ENCODE results near the gene CFDP1.
A peak's percentile ranks its signal among the peaks of the same experiment; 100 is the strongest.

The CFDP1 gene

DNA sequence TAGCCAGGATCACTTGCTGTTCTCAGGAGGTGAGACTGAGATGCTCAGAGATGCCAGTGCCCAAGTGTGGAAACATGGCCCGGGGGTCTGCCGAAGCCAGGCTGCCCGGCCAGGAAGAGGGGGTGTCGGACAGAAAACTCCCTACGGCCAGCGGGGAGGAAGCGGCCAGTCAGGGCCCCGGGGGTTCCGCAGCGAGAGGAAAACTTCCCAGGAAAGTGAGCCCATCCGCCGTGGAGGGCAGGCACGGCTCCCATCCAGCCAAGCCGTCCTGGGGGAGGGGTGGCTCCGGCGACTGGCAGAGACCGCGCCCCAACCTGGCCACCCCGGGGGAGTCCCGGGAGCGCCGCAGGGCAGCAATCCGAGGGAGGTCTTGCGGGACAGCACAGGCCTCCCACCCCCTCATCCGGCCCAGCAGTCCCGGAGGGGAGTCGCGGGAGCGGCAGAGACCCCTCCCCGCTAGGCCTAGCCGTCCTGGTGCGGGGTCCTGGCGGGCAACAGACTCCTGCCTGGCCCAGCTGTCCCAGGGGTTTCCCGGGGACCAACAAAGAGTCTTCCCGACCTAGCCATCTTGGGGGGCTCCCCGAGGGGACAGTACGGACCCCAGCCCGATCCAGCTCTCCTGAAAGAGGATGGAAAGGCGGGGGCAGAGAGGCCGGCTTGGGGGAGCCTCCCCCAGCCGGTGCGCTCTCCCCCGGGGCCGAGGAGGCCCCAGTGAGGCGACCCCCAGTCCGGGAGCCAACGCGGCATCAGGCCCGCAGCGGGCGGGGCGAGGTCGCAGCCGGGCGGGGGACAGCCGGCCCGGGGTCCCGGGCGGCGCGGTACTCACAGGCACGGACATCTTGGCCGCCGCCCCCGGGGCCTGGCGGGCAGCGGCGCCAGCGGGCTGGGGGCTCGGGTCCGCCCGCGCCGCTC lies 168.0 kb downstream of the CFDP1 start:
- TF ChIP-seq, protein P1, sequence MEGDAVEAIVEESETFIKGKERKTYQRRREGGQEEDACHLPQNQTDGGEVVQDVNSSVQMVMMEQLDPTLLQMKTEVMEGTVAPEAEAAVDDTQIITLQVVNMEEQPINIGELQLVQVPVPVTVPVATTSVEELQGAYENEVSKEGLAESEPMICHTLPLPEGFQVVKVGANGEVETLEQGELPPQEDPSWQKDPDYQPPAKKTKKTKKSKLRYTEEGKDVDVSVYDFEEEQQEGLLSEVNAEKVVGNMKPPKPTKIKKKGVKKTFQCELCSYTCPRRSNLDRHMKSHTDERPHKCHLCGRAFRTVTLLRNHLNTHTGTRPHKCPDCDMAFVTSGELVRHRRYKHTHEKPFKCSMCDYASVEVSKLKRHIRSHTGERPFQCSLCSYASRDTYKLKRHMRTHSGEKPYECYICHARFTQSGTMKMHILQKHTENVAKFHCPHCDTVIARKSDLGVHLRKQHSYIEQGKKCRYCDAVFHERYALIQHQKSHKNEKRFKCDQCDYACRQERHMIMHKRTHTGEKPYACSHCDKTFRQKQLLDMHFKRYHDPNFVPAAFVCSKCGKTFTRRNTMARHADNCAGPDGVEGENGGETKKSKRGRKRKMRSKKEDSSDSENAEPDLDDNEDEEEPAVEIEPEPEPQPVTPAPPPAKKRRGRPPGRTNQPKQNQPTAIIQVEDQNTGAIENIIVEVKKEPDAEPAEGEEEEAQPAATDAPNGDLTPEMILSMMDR (IDR thresholded peaks at IDR 0.05; ENCODE audit: control insufficient read depth, insufficient read depth, low read depth, low read length, missing control alignments): no peak
- H3K4me3 ChIP-seq (ENCODE audit: control insufficient read depth, low read depth, low read length): peak overlapping the region; percentile 71
- DNase-seq (ENCODE audit: low read depth): no peak

DNA sequence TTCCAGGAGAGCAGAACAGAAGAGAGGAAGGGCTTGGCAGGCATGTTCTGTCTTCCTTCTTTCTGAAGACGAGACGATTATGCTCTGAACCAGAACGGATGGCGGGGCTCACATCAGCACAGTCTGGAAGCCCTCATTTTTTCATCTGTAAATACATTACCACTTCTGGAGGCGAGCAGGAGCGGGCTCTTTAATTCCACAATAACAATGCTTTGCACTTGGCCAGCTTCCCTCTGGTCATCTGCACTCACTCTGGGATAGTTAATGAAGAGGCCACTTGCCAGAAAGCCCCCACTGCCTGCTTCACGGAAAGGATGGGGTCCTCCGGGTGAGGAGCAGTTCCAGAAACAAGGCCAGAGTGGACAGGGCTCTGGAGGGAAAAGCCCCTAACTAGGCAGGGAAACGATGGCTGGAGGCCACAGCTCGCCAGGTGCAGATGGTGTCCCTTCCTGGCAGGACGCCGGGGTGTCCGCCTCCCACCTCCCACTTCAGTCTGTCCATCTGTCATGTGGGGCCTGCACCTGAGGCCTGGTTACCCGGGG lies 168.8 kb downstream of the CFDP1 start:
- peak overlapping the region; percentile 71 for H3K4me3 ChIP-seq (ENCODE audit: control insufficient read depth, low read depth, low read length)
- TF ChIP-seq, protein P1 (IDR thresholded peaks at IDR 0.05; ENCODE audit: control insufficient read depth, insufficient read depth, low read depth, low read length, missing control alignments): no peak
- DNase-seq (ENCODE audit: low read depth): no peak

DNA sequence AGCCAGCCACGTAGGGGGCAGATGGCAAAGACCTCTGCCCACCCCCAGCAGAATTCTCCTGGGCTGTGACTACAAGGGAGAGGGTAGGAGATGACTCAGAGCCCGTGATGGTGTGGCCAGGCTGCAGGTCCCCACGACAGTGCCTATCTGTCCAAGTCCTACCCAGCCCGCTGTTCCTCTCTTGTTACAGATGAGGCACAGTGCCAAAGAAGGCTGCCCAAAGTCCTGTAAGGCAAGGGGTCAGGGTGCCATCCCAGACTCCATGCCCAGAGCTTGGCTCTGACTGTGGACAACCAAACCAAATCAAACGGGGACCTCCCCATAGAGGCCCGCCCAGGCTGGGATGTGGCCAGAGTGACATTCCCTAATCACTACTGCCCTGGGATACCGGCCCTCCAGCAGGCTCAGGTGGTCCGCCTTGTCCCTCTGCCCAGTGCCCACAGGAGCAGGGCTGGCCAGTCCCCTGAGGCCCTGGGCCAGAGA lies 169.3 kb downstream of the CFDP1 start:
- DNase-seq (ENCODE audit: low read depth): no peak
- TF ChIP-seq, protein P1 (IDR thresholded peaks at IDR 0.05; ENCODE audit: control insufficient read depth, insufficient read depth, low read depth, low read length, missing control alignments): no peak
- peak overlapping the region; percentile 71 for H3K4me3 ChIP-seq (ENCODE audit: control insufficient read depth, low read depth, low read length)

DNA sequence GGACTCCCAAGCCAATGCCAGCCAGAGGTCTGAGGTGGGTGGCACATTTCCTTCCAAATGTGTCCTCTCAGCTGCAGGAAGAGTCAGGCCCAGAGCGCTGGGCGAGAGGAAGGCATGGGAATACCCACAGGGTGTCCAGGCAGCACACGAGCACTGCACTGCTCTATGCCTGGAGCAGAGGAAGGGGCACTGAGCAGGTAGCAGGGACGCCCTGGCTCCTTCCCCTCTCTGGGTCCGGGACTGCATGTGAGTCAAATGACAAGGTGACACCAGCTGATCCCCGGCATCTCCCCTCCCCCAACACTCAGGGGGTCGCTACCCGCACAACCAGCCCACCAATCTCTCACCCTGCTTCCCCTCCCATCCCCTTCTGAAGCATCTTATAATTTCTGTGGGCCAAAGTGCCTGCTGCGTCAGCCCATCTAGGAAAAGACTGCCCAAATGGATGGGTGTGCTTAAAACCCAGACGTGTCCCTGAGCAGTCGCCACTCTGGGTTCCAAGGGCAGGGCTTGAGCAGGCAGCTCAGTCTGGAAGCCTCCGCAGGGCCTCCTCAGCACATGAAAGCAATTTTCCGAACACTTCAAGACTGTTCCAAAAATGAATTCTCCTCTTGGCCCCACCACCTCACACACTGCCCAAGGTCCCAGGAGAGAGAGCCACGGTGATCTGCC lies 169.9 kb downstream of the CFDP1 start:
- DNase-seq (ENCODE audit: low read depth): no peak
- peak overlapping the region; percentile 71 for H3K4me3 ChIP-seq (ENCODE audit: control insufficient read depth, low read depth, low read length)
- TF ChIP-seq, protein P1 (IDR thresholded peaks at IDR 0.05; ENCODE audit: control insufficient read depth, insufficient read depth, low read depth, low read length, missing control alignments): no peak

DNA sequence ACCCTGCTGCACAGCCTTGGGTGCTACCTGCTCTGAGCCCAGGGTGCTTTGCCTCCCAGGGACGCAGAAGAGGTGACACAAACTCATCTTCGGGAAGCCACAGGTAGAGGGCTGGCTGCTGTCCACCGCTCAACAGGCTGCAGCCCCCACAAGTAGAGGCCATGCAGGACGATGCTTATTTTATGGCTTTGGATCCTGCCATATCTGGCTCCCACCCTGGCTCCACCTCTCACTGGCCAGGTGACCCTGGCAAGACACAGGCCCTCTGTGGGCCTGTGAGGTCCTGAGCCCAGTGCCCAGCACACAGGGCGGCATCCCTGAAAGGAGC lies 170.5 kb downstream of the CFDP1 start:
- TF ChIP-seq, protein P1 (IDR thresholded peaks at IDR 0.05; ENCODE audit: control insufficient read depth, insufficient read depth, low read depth, low read length, missing control alignments): no peak
- DNase-seq (ENCODE audit: low read depth): no peak
- H3K4me3 ChIP-seq (ENCODE audit: control insufficient read depth, low read depth, low read length): no peak overlapping the region

DNA sequence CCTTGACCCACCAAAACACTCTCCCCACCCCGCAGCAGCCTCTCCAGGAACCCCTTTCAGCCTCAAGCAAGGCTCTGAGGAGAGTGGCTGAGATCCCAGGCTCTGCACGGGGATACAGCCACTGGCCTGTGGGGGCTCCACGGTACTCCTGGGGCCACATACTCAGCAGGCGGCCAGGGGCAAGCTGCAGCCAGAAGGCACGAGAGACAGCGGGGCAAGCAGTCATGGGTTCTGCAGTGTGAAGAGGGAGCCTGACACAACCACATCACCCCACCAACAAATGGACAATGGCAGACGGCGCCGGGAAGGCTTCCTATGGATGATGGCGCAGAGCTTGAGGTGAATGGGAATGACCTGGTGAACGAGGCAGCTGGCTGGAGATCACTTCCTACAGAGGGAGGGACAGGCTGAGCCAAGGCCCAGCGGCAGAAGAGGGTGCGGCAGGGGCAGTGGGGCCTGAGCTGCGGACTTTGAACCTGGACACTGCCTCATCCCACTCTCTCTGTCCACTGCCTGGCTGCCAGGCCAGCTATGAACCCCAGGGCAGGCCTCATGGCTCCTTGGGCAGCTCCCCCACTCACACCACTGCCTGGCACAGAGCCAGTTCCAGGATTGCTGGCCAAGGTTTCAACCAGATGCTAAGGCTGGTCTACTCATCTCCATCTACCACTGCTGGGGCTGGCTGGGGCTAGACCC lies 171.1 kb downstream of the CFDP1 start:
- DNase-seq (ENCODE audit: low read depth): no peak
- TF ChIP-seq, protein P1 (IDR thresholded peaks at IDR 0.05; ENCODE audit: control insufficient read depth, insufficient read depth, low read depth, low read length, missing control alignments): no peak
- no peak overlapping the region for H3K4me3 ChIP-seq (ENCODE audit: control insufficient read depth, low read depth, low read length)
